Activated T-helper 1 cell treated with anti-CD3 and anti-CD28 coated beads, Interleukin-12 subunit alpha, Interleukin-12 subunit beta, Interleukin-2, Interleukin-4 antibody, amounts not matched to agents 30 ng/mL and 10 ng/mL and 1 ng/mL, durations not matched to agents 14 hours and 24 hours and 36 hours (primary cell): ENCODE measurements around the gene CDK1. TPM values are rescaled to one million over a fixed set of nuclear protein-coding genes. Genes with fewer than 3 reads are reported as not detected.

Experiments
- DNase-seq: peaks from one replicate; pipeline ENCODE4 v3.0.0; 2021; ENCODE audit warnings: low spot score
- H3K27ac Mint-ChIP-seq: one replicate; pipeline ENCODE4 v1.8.0; 2021; ENCODE audit warnings: mild to moderate bottlenecking, mixed read lengths
- H3K27me3 Mint-ChIP-seq: one replicate; pipeline ENCODE4 v1.8.0; 2022; ENCODE audit warnings: mild to moderate bottlenecking, moderate library complexity, mixed read lengths; ENCODE audit not compliant: insufficient read depth
- H3K36me3 Mint-ChIP-seq: one replicate; pipeline ENCODE4 v1.8.0; 2021; ENCODE audit warnings: low read depth, mixed read lengths
- H3K4me1 Mint-ChIP-seq: one replicate; pipeline ENCODE4 v1.8.0; 2021; ENCODE audit warnings: low read depth, mixed read lengths
- H3K4me3 Mint-ChIP-seq: one replicate; pipeline ENCODE4 v1.8.0; 2021; ENCODE audit warnings: mild to moderate bottlenecking, moderate library complexity, mixed read lengths
- H3K9me3 Mint-ChIP-seq: one replicate; pipeline ENCODE4 v1.8.0; 2021; ENCODE audit warnings: mixed read lengths
- intact Hi-C: fragments of 100-400 bp; cut with micrococcal nuclease; formaldehyde crosslinking; loops from one replicate; pipeline ENCODE4 v1.15.1; 2024
- total RNA-seq: library from RNA; stranded (reverse); gene quantifications from 2 replicates; pipeline ENCODE4 v1.2.3, GENCODE V29; 2022

Gene CDK1
- 100 and 104 TPM in 2 replicates for total RNA-seq

DNA sequence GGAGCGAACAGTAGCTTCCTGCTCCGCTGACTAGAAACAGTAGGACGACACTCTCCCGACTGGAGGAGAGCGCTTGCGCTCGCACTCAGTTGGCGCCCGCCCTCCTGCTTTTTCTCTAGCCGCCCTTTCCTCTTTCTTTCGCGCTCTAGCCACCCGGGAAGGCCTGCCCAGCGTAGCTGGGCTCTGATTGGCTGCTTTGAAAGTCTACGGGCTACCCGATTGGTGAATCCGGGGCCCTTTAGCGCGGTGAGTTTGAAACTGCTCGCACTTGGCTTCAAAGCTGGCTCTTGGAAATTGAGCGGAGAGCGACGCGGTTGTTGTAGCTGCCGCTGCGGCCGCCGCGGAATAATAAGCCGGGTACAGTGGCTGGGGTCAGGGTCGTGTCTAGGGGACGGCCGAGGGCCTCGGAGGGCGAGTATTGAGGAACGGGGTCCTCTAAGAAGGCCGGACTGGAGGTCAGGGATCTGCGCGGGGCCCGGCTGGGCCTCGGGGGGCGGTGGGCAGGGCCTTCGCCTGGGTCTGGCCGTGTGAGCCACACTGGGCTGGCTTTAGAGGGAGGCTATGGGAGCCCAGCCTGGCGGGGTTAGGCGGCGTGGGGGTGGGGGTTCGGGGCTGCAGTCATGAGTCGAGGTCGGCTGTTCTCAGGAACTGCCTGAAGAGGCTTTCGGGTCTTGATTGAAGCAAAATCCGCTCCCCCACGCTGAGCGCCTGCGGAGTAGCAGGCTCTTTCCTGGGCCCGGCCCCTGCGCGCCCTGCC lies at the start of gene CDK1:
Gene CDK1, plus strand, starts transcription at position 265 of the 757 bp plus-strand sequence. CDS start 1,688 bp downstream, outside the sequence.
- intact Hi-C loops, result loop anchor here (1.0 to 10.0 kb wide), 5 partner anchors 47 to 873 kb away; no protein-coding TSS in a partner anchor
- Mint-ChIP-seq H3K9me3 (no peaks in the 10 kb centered on the region), H3K27me3 (peaks cover 2% of the 10 kb centered on the region), H3K4me3 (peak within 1 kb of the TSS; percentile 99), H3K36me3 (peaks cover 15% of the 10 kb centered on the region), H3K27ac (peak within 1 kb of the TSS; percentile 97), H3K4me1 (peaks cover 35% of the 10 kb centered on the region)
- peak; percentile 97 for DNase-seq

DNA sequence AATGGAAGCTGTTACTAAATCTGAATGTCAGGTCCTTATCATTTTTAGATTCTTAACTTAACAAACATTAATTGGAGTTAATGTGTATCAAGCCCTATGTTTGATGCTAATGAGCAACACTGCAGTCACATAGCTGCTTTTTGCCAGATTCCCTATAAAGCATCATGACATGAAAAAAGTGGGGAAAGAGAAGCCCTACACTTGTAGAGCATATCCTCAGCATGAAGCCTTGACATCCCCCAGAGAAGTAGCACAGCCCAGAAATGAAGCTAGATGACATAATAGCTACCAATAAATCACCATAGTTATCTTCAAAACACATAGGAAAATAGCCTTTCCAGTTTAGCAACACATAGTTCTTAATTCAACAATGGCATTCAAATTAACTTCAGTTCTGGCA lies 49.2 kb upstream of the CDK1 start:
- peak overlapping the region; percentile 79 for H3K27ac Mint-ChIP-seq
- DNase-seq, result no peak
- peaks cover 10% of the 10 kb centered on the region for H3K36me3 Mint-ChIP-seq
- H3K4me3 Mint-ChIP-seq, result peak overlapping the region; percentile 61
- H3K27me3 Mint-ChIP-seq, result peaks cover 2% of the 10 kb centered on the region
- peaks cover 4% of the 10 kb centered on the region for H3K9me3 Mint-ChIP-seq
- peaks cover 88% of the 10 kb centered on the region for H3K4me1 Mint-ChIP-seq
- intact Hi-C loops, result loop anchor here (2.0 kb wide), 1 partner anchor 156 kb away; no protein-coding TSS in a partner anchor

DNA sequence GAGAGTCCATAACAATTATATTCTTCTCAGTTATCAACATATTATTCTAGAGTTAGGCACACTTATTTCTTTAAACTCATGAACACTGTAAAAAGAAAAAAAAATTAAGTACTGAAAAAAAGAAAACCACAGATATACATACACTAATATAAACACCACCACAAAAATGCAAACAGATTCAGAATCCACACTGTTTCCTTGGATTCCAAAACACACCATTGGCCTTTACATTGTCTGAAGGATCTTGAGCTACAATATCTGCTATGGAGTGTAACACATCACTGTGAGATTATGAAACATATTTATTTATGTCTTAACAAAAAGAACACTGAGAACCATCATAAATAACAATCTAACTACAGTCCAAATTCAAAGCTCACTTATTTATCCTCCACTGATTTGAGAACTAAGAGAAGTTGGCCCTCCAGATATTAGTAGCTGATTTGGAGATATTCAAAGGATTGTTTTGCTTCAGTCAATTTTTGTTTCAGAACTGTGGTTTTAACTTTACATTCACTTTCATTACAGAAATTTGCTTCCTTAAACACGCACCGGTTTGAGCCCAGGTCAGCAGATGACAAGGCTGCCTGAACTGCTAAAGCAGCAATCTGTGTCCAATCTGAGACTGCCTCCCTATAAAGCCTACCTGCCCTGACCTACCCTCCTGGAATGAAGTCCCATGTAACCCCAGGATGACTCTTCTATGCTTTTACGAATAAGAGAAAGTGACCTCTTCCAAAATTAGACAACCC lies 47.0 kb upstream of the CDK1 start:
- intact Hi-C loops, result loop anchor here (1.0 to 5.0 kb wide), 7 partner anchors 47 to 849 kb away; partner anchors contain the start of genes CCDC6 and CDK1
- no peaks in the 10 kb centered on the region for H3K36me3 Mint-ChIP-seq
- H3K9me3 Mint-ChIP-seq, result no peaks in the 10 kb centered on the region
- peaks cover 66% of the 10 kb centered on the region for H3K4me1 Mint-ChIP-seq
- peak; percentile 42 for DNase-seq
- peaks cover 4% of the 10 kb centered on the region for H3K27me3 Mint-ChIP-seq
- H3K27ac Mint-ChIP-seq, result peak overlapping the region; percentile 90
- H3K4me3 Mint-ChIP-seq, result peak overlapping the region; percentile 93

DNA sequence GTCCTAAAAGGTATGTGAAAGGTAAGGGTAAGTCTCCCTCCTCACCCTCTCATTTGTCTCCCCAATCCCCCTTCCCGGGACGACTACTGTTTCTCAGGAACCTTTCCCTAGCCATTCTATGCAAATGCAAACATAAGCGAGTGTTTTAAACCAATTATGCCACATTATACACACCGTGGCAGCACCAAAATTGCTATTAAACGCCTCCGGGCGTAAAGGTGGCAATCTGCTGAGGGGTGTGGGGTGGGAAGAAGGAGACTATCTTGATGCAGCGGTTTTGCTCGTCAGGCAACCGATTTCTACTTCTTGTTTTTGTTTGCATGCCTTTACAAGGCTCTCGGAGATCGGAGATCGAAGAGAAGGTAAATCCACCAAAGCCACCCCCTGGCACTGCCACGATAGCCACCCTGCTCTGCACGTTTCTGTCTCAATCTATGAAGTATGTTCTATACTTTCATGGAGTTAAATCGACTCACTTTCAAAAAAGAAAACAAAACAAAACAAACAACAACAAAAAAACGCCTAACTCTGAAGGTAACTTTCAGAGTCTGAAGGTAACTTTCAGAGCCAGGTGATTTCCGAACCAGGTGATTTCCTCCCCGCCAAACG lies 46.0 kb upstream of the CDK1 start:
- Mint-ChIP-seq H3K36me3 (no peaks in the 10 kb centered on the region), H3K27ac (peak overlapping the region; percentile 90), H3K4me3 (peak overlapping the region; percentile 93), H3K27me3 (peaks cover 4% of the 10 kb centered on the region), H3K4me1 (peaks cover 57% of the 10 kb centered on the region), H3K9me3 (no peaks in the 10 kb centered on the region)
- intact Hi-C loops, result loop anchor here (5.0 kb wide), 4 partner anchors 85 to 850 kb away; partner anchors contain the start of gene CCDC6
- peak; percentile 32 for DNase-seq

DNA sequence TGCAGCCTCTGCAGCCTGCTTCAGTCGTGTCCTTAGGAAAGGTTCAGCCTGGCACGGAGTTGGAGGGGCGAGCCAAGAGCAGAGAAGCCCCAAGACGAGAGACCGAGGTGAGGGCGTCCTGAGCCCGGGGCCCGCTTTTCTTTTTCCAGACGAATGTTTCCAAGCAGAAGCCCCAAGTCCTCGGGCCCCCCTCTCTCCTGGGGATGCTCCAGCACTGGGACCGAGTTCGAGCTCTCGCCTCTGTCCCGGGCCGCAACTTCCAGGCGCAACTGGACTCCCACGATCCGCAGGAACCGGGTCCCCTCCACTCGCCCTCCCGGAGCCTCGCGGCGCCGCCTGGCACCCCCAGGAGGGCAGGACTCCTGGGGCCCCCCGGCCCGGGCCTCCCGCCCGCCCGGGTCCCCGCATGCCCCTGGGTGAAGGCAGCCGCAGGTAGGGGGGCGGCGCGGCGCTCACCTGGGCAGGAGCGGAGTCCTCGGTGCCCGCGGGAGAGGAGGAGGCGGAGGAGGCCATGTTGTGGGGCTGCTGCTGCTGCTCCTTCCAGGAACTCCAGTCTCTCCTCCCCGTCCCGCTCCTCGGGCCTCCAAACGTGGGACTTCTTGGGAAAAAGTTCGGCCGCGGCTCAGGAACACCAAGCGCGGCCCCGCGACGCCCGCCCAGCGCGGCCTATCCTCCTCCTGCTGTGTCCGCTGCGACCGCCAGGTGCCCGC lies 45.3 kb upstream of the CDK1 start:
- intact Hi-C loops, result loop anchor here (5.0 kb wide), 4 partner anchors 86 to 851 kb away; partner anchors contain the start of gene CCDC6
- Mint-ChIP-seq H3K4me1 (peaks cover 50% of the 10 kb centered on the region), H3K36me3 (no peaks in the 10 kb centered on the region)

DNA sequence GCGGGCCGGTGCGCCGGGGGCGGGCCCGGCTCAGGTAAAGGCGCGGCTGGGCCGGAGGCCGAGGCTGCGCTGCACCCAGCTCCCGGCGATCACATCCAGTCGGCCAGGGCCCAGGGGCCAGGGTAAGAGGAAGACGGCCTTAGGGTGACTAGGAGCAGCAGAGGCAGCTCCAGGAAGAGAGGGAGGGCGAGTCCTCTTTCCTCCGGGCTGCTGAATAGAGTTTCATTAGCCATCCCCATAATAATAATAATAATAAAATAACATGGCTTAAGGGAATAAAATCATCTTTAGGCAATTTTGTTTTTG lies 44.8 kb upstream of the CDK1 start:
- Mint-ChIP-seq H3K4me3 (no peak overlapping the region), H3K27ac (no peak overlapping the region), H3K27me3 (peaks cover 4% of the 10 kb centered on the region), H3K36me3 (no peaks in the 10 kb centered on the region), H3K9me3 (no peaks in the 10 kb centered on the region), H3K4me1 (peaks cover 46% of the 10 kb centered on the region)
- DNase-seq, result no peak
- intact Hi-C loops, result loop anchor here (5.0 kb wide), 4 partner anchors 86 to 851 kb away; partner anchors contain the start of gene CCDC6

More for the DNA sequence above, 45.3 kb upstream of the CDK1 start:
- H3K27ac Mint-ChIP-seq, result peak overlapping the region; percentile 90
- peak overlapping the region; percentile 93 for H3K4me3 Mint-ChIP-seq
- no peaks in the 10 kb centered on the region for H3K9me3 Mint-ChIP-seq
- DNase-seq, result peak; percentile 36
- peaks cover 4% of the 10 kb centered on the region for H3K27me3 Mint-ChIP-seq

DNA sequence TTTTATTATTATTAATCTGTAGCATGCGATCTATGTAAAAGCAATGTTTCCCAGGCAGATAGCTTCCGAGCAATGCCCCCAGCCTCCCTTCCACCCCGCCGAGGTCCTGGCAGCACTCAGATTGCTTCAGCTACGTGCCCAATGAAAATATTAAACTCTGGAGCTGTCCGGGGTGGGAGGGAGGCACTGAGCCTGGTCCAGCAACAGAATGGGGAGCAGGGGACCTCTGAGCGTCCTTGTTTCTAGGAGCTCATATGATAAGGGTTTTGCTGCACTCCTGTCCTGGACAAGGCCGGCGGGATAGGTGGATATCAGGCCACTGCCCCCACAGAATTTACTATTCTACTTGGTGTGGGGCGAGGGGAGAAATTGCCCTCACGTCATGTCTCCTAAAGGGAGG lies 44.5 kb upstream of the CDK1 start:
- Mint-ChIP-seq H3K27me3 (peaks cover 4% of the 10 kb centered on the region), H3K4me1 (peaks cover 42% of the 10 kb centered on the region), H3K4me3 (peak overlapping the region; percentile 75), H3K27ac (no peak overlapping the region), H3K36me3 (no peaks in the 10 kb centered on the region), H3K9me3 (no peaks in the 10 kb centered on the region)
- DNase-seq, result no peak
- intact Hi-C loops, result loop anchor here (5.0 kb wide), 4 partner anchors 87 to 852 kb away; partner anchors contain the start of gene CCDC6

DNA sequence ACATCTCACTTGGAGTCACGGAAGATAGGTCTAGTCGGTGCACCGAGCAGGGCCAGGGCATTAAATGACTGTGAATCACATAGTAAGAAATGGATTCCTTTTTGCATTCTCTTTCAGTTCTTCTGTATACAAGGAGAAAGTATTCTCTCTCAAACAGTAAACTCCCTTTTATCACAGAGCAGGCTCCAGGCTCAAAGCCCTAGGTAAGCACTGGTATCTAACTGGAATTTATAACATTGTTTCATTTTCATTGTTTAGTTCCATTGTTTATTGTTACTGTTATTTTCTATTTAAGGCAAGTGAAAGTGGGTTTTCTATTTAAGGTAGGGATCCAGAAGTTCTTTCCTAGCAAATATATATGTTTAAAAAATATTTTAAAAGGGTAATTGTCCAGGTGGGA lies 44.1 kb upstream of the CDK1 start:
- Mint-ChIP-seq H3K36me3 (no peaks in the 10 kb centered on the region), H3K27ac (no peak overlapping the region), H3K27me3 (peaks cover 4% of the 10 kb centered on the region), H3K9me3 (no peaks in the 10 kb centered on the region), H3K4me1 (peaks cover 38% of the 10 kb centered on the region), H3K4me3 (peak overlapping the region; percentile 75)
- DNase-seq, result no peak
- intact Hi-C loops, result loop anchor here (5.0 kb wide), 4 partner anchors 87 to 852 kb away; partner anchors contain the start of gene CCDC6

DNA sequence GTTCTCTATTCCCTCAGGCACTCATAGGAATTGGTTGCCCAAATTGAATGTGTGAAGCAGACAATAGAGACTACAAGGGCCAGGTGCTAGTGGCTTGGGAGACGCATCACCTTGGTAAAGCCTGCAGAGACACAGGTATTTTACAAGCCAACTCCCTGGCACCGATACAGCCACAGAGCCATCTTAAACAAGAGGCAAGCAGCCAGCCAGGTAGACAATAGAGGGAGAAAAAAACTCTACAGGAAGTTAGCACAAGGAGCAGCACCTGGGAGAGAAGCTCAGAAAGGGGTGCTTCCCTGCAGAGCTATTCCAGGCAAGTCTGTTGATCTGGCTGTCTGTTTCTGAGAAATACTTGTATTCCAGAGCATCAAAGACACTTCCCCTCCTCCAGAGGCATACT lies 43.0 kb upstream of the CDK1 start:
- H3K27me3 Mint-ChIP-seq, result peaks cover 4% of the 10 kb centered on the region
- H3K27ac Mint-ChIP-seq, result no peak overlapping the region
- peaks cover 30% of the 10 kb centered on the region for H3K4me1 Mint-ChIP-seq
- H3K36me3 Mint-ChIP-seq, result no peaks in the 10 kb centered on the region
- no peaks in the 10 kb centered on the region for H3K9me3 Mint-ChIP-seq
- DNase-seq, result no peak
- H3K4me3 Mint-ChIP-seq, result no peak overlapping the region
- intact Hi-C loops, result no loop called here

DNA sequence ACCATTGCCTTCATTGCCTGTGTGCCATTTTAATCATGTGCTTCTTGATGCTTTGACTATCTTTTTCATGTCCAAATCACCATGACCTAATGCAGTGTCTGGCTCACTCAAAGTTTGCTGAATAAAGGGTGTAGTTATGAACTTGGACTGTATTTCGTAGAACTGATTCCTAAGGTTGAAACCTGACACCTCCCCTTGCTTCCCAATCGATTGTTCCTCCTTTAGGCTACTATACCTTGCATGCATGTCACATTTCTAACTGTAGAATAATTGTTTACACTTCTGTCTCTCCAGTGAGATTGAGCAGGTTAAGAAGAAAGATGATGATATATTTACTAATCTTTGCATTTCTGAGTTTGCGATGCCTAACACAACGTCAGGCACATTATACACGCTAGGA lies 41.0 kb upstream of the CDK1 start:
- Mint-ChIP-seq H3K9me3 (no peaks in the 10 kb centered on the region), H3K4me1 (peaks cover 16% of the 10 kb centered on the region), H3K4me3 (no peak overlapping the region), H3K27ac (no peak overlapping the region), H3K36me3 (peaks cover 5% of the 10 kb centered on the region), H3K27me3 (peaks cover 4% of the 10 kb centered on the region)
- DNase-seq, result no peak
- intact Hi-C loops, result no loop called here

DNA sequence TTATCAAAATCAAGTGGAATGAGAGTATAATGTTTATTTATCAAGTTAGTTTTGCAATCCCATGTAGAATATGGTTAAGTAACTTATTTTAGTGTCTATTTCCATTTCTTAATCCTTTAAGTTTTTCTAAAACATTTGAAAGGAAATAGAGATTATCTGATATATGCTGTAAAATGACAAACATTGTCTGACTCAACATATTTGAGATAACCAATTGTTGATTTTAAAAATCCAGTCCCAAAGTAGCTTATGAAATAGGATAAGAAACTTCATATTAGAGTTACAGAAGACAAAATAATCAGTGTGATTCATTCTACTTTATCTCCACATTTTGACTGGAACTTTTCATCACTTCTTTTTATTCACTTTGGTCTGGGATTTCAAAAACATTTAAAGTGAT lies 38.7 kb upstream of the CDK1 start:
- Mint-ChIP-seq H3K9me3 (no peaks in the 10 kb centered on the region), H3K4me3 (no peak overlapping the region), H3K36me3 (peaks cover 12% of the 10 kb centered on the region), H3K4me1 (peaks cover 19% of the 10 kb centered on the region), H3K27me3 (peaks cover 2% of the 10 kb centered on the region), H3K27ac (no peak overlapping the region)
- intact Hi-C loops, result no loop called here
- no peak for DNase-seq

DNA sequence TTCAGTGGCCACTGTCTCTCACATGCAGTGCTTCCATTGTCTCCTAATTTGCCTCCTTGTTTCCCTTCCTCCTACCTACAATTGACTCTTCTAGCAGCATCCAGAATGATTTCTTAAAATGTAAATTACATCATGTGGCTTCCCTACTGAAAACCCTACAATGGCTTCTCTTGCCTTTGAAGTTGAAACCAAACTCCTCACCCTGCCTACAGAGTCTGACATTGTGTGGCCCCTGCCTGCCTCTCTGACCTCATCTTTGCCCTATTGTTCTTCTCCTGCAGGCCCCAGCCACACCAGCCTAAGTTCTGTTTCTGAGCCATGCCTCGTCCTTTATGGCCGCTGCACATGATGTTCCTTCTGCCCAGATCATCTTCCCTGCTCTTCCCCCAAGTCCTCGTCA lies 35.8 kb upstream of the CDK1 start:
- Mint-ChIP-seq H3K4me3 (no peak overlapping the region), H3K27ac (peak overlapping the region; percentile 1), H3K27me3 (no peaks in the 10 kb centered on the region), H3K4me1 (peaks cover 19% of the 10 kb centered on the region), H3K9me3 (no peaks in the 10 kb centered on the region), H3K36me3 (peaks cover 12% of the 10 kb centered on the region)
- intact Hi-C loops, result no loop called here
- DNase-seq, result no peak
